Hair follicular keratinocyte (primary cell): ENCODE results near the gene PRAMEF11. TPM values are rescaled to one million over a fixed set of nuclear protein-coding genes. Genes with fewer than 3 reads are reported as not detected.

Experiments
- total RNA-seq: library from RNA; depleted of rRNA; stranded (reverse); fragments of >200 nt; gene quantifications from 2 replicates; pipeline ENCODE4 v1.2.3, GENCODE V29; 2015

The PRAMEF11 gene
- total RNA-seq: not detected in 2 replicates

DNA sequence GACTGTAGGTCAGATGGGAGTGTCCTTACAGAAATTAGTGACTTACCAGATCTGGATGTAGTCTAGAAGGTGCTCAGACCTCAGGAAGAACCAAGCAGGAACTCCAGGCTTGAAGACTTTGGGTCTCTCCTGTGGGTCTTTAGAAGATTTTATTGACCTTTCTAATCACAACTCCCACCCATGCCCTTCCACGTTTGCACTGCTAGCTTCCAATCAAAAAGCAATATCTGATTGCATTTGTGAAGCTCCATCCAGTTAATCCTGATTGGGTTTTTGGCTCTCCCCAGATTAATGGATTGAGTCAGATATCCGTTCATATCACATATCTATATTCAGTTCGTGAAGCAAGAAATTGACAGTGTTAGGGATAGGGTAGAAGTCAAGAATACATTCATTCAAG lies at the start of gene PRAMEF11:
TSS of gene PRAMEF11 (minus strand) at position 101 of the 400 bp plus-strand sequence. CDS start 2,621 bp downstream, outside the sequence.

DNA sequence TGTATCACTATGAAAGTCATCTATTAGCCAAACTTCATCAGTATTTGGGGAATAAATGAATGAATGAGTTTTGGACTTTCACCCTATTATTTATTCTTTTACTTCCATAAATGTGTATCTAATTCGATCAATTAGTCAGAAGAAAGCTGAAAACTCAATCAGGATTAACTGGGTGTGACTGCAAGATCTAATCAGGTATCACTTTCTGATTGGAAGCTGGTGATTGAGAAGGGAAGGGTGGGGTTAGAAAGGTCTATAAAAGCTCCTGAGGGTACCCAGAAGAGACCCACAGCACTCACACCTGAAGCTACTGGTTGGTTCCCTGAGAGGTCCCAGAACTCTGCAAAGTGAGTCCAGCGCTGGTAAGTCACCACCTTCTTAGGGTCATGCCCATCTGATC lies 25.6 kb upstream of the PRAMEF11 start, which contains the start of gene PRAMEF2:
TSS of gene PRAMEF2 (plus strand) at position 301 of the 400 bp plus-strand sequence. CDS start 1,924 bp downstream, outside the sequence.

DNA sequence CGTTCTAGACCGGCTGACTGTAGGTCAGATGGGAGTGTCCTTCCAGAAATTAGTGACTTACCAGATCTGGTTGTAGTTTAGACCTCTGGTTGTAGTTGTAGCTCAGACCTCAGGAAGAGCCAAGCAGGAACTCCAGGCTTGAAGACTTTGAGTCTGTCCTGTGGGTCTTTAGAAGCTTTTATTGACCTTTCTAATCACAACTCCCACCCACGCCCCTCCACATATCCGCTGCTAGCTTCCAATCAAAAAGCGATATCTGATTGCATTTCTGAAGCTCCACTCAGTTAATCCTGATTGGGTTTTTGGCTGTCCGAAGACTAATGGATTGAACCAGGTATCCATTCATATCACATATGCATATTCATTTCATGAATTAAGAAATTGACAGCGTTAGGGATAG lies 17.4 kb upstream of the PRAMEF11 start, which contains the start of gene HNRNPCL1:
TSS of gene HNRNPCL1 (minus strand) at position 101 of the 400 bp plus-strand sequence. CDS start 431 bp downstream, outside the sequence.

DNA sequence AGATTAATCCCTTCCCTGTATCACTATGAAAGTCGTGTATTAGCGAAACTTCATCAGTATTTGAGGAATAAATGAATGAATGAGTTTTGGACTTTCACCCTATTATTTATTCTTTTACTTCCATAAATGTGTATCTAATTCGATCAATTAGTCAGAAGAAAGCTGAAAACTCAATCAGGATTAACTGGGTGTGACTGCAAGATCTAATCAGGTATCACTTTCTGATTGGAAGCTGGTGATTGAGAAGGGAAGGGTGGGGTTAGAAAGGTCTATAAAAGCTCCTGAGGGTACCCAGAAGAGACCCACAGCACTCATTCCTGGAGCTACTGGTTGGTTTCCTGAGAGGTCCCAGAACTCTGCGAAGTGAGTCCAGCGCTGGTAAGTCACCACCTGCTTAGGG lies 40.1 kb downstream of the PRAMEF11 start, which contains the start of gene PRAMEF1:
TSS of gene PRAMEF1 (plus strand) at position 301 of the 400 bp plus-strand sequence. CDS start 1,831 bp downstream, outside the sequence.

Other genes with a start within 250 kb of the PRAMEF11 start
- 14.1 and 25.8 TPM in 2 replicates for gene DHRS3, start 213.2 kb downstream of the PRAMEF11 start, total RNA-seq
- not detected in 2 replicates for gene AADACL4, start 187.3 kb downstream of the PRAMEF11 start, total RNA-seq
- not detected in 2 replicates for gene AADACL3, start 115.3 kb downstream of the PRAMEF11 start, total RNA-seq
- gene CFAP107, start 85.2 kb downstream of the PRAMEF11 start, total RNA-seq: not detected in 2 replicates
- not detected in 2 replicates for gene PRAMEF12, start 57.7 kb downstream of the PRAMEF11 start, total RNA-seq
- gene PRAMEF1, start 40.0 kb downstream of the PRAMEF11 start, total RNA-seq: not detected in 2 replicates
- not detected in 2 replicates for gene HNRNPCL1, start 17.3 kb upstream of the PRAMEF11 start, total RNA-seq
- gene PRAMEF2, start 25.7 kb upstream of the PRAMEF11 start, total RNA-seq: not detected in 2 replicates
- gene PRAMEF4, start 54.8 kb upstream of the PRAMEF11 start, total RNA-seq: not detected in 2 replicates
- gene PRAMEF10, start 66.9 kb upstream of the PRAMEF11 start, total RNA-seq: not detected in 2 replicates
- gene PRAMEF7, start 85.2 kb upstream of the PRAMEF11 start, total RNA-seq: not detected in 2 replicates
- gene PRAMEF6, start 116.2 kb upstream of the PRAMEF11 start, total RNA-seq: not detected in 2 replicates
- not detected in 2 replicates for gene PRAMEF27, start 225.2 kb upstream of the PRAMEF11 start, total RNA-seq
- not detected in 2 replicates for gene HNRNPCL3, start 229.4 kb upstream of the PRAMEF11 start, total RNA-seq
- gene PRAMEF25, start 239.4 kb upstream of the PRAMEF11 start, total RNA-seq: not detected in 2 replicates